Measurements from ENCODE around the gene PIK3R1. TPM values are rescaled to one million over a fixed set of nuclear protein-coding genes. Genes with fewer than 3 reads are reported as not detected.

The PIK3R1 gene
- total and polyA plus RNA-seq, 2 experiments from 2014 or later, result 5.9 to 9.8 TPM

DNA sequence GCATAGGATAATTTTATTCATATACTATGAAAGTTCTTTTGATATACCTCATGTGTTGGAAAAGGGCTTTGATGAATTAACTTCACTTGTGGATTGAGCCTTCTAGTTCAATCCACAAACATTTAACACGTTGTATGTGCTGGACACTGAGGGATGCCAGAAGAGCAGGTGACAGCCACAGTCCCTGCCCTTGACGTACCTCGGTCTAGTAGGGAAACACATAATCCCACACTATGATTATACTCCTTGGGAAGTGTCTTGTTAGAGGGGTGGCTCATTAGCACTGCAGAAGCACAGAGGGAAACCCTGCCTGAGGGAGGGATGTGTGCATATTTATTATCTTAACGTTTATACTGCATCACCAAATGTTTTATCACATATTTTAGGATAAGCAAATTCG is 61.2 kb downstream of the PIK3R1 start:
- H3K4me3 Mint-ChIP-seq, result no peak overlapping the region
- no peaks in the 10 kb centered on the region for H3K79me2 ChIP-seq (replicated peaks; ENCODE audit: insufficient read depth)
- peaks cover 16% of the 10 kb centered on the region for H3K4me1 Mint-ChIP-seq
- ATAC-seq, result no peak
- H3K4me2 ChIP-seq, result no peak overlapping the region
- H3K27ac Mint-ChIP-seq, result no peak overlapping the region
- H3K36me3 Mint-ChIP-seq (ENCODE audit: low read depth), result peaks cover 18% of the 10 kb centered on the region
- H3K9me2 ChIP-seq (ENCODE audit: insufficient read depth), result no peaks in the 10 kb centered on the region
- TF ChIP-seq, protein P1, sequence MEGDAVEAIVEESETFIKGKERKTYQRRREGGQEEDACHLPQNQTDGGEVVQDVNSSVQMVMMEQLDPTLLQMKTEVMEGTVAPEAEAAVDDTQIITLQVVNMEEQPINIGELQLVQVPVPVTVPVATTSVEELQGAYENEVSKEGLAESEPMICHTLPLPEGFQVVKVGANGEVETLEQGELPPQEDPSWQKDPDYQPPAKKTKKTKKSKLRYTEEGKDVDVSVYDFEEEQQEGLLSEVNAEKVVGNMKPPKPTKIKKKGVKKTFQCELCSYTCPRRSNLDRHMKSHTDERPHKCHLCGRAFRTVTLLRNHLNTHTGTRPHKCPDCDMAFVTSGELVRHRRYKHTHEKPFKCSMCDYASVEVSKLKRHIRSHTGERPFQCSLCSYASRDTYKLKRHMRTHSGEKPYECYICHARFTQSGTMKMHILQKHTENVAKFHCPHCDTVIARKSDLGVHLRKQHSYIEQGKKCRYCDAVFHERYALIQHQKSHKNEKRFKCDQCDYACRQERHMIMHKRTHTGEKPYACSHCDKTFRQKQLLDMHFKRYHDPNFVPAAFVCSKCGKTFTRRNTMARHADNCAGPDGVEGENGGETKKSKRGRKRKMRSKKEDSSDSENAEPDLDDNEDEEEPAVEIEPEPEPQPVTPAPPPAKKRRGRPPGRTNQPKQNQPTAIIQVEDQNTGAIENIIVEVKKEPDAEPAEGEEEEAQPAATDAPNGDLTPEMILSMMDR (conservative IDR thresholded peaks at IDR 0.05; ENCODE audit: low read depth in 2 of 2), result no peak
- TF ChIP-seq, protein P2, sequence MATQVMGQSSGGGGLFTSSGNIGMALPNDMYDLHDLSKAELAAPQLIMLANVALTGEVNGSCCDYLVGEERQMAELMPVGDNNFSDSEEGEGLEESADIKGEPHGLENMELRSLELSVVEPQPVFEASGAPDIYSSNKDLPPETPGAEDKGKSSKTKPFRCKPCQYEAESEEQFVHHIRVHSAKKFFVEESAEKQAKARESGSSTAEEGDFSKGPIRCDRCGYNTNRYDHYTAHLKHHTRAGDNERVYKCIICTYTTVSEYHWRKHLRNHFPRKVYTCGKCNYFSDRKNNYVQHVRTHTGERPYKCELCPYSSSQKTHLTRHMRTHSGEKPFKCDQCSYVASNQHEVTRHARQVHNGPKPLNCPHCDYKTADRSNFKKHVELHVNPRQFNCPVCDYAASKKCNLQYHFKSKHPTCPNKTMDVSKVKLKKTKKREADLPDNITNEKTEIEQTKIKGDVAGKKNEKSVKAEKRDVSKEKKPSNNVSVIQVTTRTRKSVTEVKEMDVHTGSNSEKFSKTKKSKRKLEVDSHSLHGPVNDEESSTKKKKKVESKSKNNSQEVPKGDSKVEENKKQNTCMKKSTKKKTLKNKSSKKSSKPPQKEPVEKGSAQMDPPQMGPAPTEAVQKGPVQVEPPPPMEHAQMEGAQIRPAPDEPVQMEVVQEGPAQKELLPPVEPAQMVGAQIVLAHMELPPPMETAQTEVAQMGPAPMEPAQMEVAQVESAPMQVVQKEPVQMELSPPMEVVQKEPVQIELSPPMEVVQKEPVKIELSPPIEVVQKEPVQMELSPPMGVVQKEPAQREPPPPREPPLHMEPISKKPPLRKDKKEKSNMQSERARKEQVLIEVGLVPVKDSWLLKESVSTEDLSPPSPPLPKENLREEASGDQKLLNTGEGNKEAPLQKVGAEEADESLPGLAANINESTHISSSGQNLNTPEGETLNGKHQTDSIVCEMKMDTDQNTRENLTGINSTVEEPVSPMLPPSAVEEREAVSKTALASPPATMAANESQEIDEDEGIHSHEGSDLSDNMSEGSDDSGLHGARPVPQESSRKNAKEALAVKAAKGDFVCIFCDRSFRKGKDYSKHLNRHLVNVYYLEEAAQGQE (IDR thresholded peaks at IDR 0.05; ENCODE audit: unreplicated experiment), result no peak
- TF ChIP-seq, protein P3, sequence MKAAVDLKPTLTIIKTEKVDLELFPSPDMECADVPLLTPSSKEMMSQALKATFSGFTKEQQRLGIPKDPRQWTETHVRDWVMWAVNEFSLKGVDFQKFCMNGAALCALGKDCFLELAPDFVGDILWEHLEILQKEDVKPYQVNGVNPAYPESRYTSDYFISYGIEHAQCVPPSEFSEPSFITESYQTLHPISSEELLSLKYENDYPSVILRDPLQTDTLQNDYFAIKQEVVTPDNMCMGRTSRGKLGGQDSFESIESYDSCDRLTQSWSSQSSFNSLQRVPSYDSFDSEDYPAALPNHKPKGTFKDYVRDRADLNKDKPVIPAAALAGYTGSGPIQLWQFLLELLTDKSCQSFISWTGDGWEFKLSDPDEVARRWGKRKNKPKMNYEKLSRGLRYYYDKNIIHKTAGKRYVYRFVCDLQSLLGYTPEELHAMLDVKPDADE (IDR thresholded peaks at IDR 0.05), result no peak
- no peak for TF ChIP-seq STAT1 (IDR thresholded peaks at IDR 0.05; ENCODE audit: unreplicated experiment)
- no peak for TF ChIP-seq EZH2phosphoT487 (IDR thresholded peaks at IDR 0.05; ENCODE audit: unreplicated experiment)
- TF ChIP-seq CREB1 (CRISPR knock-in tag; IDR thresholded peaks at IDR 0.05; ENCODE audit: low read depth), result no peak
- TF ChIP-seq POLR2AphosphoS5 (IDR thresholded peaks at IDR 0.05; ENCODE audit: low read depth), result no peak
- no peak for TF ChIP-seq ZNF331 (CRISPR knock-in tag; IDR thresholded peaks at IDR 0.05; ENCODE audit: low read depth)
- no peak for TF ChIP-seq JUNB (IDR thresholded peaks at IDR 0.05; ENCODE audit: unreplicated experiment)
- TF ChIP-seq EZH2 (IDR thresholded peaks at IDR 0.05; ENCODE audit: low read depth, unreplicated experiment), result no peak
- TF ChIP-seq ZNF114 (CRISPR knock-in tag; IDR thresholded peaks at IDR 0.05), result no peak
- TF ChIP-seq, protein P4, sequence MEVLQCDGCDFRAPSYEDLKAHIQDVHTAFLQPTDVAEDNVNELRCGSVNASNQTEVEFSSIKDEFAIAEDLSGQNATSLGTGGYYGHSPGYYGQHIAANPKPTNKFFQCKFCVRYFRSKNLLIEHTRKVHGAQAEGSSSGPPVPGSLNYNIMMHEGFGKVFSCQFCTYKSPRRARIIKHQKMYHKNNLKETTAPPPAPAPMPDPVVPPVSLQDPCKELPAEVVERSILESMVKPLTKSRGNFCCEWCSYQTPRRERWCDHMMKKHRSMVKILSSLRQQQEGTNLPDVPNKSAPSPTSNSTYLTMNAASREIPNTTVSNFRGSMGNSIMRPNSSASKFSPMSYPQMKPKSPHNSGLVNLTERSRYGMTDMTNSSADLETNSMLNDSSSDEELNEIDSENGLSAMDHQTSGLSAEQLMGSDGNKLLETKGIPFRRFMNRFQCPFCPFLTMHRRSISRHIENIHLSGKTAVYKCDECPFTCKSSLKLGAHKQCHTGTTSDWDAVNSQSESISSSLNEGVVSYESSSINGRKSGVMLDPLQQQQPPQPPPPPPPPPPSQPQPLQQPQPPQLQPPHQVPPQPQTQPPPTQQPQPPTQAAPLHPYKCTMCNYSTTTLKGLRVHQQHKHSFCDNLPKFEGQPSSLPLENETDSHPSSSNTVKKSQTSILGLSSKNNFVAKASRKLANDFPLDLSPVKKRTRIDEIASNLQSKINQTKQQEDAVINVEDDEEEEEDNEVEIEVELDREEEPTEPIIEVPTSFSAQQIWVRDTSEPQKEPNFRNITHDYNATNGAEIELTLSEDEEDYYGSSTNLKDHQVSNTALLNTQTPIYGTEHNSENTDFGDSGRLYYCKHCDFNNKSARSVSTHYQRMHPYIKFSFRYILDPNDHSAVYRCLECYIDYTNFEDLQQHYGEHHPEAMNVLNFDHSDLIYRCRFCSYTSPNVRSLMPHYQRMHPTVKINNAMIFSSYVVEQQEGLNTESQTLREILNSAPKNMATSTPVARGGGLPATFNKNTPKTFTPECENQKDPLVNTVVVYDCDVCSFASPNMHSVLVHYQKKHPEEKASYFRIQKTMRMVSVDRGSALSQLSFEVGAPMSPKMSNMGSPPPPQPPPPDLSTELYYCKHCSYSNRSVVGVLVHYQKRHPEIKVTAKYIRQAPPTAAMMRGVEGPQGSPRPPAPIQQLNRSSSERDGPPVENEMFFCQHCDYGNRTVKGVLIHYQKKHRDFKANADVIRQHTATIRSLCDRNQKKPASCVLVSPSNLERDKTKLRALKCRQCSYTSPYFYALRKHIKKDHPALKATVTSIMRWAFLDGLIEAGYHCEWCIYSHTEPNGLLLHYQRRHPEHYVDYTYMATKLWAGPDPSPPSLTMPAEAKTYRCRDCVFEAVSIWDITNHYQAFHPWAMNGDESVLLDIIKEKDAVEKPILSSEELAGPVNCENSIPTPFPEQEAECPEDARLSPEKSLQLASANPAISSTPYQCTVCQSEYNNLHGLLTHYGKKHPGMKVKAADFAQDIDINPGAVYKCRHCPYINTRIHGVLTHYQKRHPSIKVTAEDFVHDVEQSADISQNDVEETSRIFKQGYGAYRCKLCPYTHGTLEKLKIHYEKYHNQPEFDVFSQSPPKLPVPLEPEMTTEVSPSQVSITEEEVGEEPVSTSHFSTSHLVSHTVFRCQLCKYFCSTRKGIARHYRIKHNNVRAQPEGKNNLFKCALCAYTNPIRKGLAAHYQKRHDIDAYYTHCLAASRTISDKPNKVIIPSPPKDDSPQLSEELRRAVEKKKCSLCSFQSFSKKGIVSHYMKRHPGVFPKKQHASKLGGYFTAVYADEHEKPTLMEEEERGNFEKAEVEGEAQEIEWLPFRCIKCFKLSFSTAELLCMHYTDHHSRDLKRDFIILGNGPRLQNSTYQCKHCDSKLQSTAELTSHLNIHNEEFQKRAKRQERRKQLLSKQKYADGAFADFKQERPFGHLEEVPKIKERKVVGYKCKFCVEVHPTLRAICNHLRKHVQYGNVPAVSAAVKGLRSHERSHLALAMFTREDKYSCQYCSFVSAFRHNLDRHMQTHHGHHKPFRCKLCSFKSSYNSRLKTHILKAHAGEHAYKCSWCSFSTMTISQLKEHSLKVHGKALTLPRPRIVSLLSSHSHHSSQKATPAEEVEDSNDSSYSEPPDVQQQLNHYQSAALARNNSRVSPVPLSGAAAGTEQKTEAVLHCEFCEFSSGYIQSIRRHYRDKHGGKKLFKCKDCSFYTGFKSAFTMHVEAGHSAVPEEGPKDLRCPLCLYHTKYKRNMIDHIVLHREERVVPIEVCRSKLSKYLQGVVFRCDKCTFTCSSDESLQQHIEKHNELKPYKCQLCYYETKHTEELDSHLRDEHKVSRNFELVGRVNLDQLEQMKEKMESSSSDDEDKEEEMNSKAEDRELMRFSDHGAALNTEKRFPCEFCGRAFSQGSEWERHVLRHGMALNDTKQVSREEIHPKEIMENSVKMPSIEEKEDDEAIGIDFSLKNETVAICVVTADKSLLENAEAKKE (CRISPR knock-in tag; IDR thresholded peaks at IDR 0.05), result no peak
- no peak for TF ChIP-seq NANOG (IDR thresholded peaks at IDR 0.05; ENCODE audit: borderline replicate concordance)
- H2AFZ ChIP-seq, result no peak overlapping the region
- peaks cover 7% of the 10 kb centered on the region for H3K4me1 ChIP-seq (ENCODE audit: insufficient read depth)
- no peaks in the 10 kb centered on the region for H3K27me3 ChIP-seq (ENCODE audit: insufficient read depth)
- no peaks in the 10 kb centered on the region for H3K9me3 Mint-ChIP-seq
- peaks cover 2% of the 10 kb centered on the region for H3K27me3 Mint-ChIP-seq (ENCODE audit: insufficient read depth, low read depth, poor library complexity)
- H3K36me3 ChIP-seq (ENCODE audit: insufficient read depth), result peaks cover 8% of the 10 kb centered on the region; the same call in 1 of the 2 replicates
- no peak overlapping the region for H3K27ac ChIP-seq (ENCODE audit: low read depth)
- no peaks in the 10 kb centered on the region for H3F3A ChIP-seq (replicated peaks; ENCODE audit: low read depth)
- no peak for DNase-seq (ENCODE audit: low spot score)
- H4K20me1 ChIP-seq (replicated peaks; ENCODE audit: insufficient read depth), result no peaks in the 10 kb centered on the region
- no peak overlapping the region for H3K4me3 ChIP-seq
